Measurements from ENCODE around the gene HEATR5A. TPM values are rescaled to one million over a fixed set of nuclear protein-coding genes. Genes with fewer than 3 reads are reported as not detected.

Gene HEATR5A
- total and polyA plus RNA-seq, 2 donors (not counting 1 experiment from before 2014, with no cell fraction given) = 4.8 to 22.1 TPM

GRCh38 chr14:31405106-31405505 is 15.2 kb downstream of the HEATR5A start:
- peaks cover 34% of the 10 kb centered on the region for H3K79me2 ChIP-seq (ENCODE audit: control insufficient read depth, insufficient read depth, low read length)
- H3K4me1 ChIP-seq (ENCODE audit: control insufficient read depth in 2 of 2, insufficient read depth in 2 of 2, low read length in 2 of 2) = peaks cover 4% of the 10 kb centered on the region in 2 donors
- TF ChIP-seq EZH2 (IDR thresholded peaks at IDR 0.05; ENCODE audit: borderline replicate concordance, insufficient read depth, low read depth, low read length, poor library complexity, severe bottlenecking) (no peak), CTCF (IDR thresholded peaks at IDR 0.05) (no peak)
- no peak overlapping the region for H3K4me3 ChIP-seq (ENCODE audit: control extremely low read depth in 1 of 5, extremely low read depth in 1 of 5, insufficient read depth in 1 of 5, low read depth in 2 of 5, low read length in 4 of 5)
- no peak for ATAC-seq (ENCODE audit: low read depth)
- H3K27me3 ChIP-seq (replicated peaks in 1 of 4; ENCODE audit: control extremely low read depth in 1 of 4, control insufficient read depth in 3 of 4, insufficient read depth in 4 of 4, low read length in 3 of 4) = no peaks in the 10 kb centered on the region
- no peak overlapping the region for H3K9ac ChIP-seq (ENCODE audit: low read length)
- CTCF ChIA-PET = no interaction called here
- no peaks in the 10 kb centered on the region for H4K20me1 ChIP-seq (ENCODE audit: control insufficient read depth, insufficient read depth, low read length, poor library complexity, severe bottlenecking)
- WGBS (ENCODE audit: insufficient coverage) = 93% methylated on average over 7 of the region's 8 CpGs
- H3K27ac Mint-ChIP-seq = no peak overlapping the region
- no peak overlapping the region for H3K27ac ChIP-seq (ENCODE audit: low read length in 2 of 2)
- intact Hi-C loops (cut with micrococcal nuclease) = no loop called here
- no peaks in the 10 kb centered on the region for H3K9me3 ChIP-seq (ENCODE audit: control extremely low read depth in 1 of 3, control insufficient read depth in 2 of 3, insufficient read depth in 1 of 3, low read length in 2 of 3)
- no peak for DNase-seq
- H3K9me3 Mint-ChIP-seq (ENCODE audit: insufficient read depth) = no peaks in the 10 kb centered on the region
- no peak overlapping the region for H3K4me3 Mint-ChIP-seq
- H3K27me3 Mint-ChIP-seq = no peaks in the 10 kb centered on the region
- H3K4me2 ChIP-seq (replicated peaks; ENCODE audit: low read depth, low read length, poor library complexity, severe bottlenecking) = no peak overlapping the region
- H2AFZ ChIP-seq (ENCODE audit: insufficient read depth, low read depth, low read length, poor library complexity, severe bottlenecking) = no peak overlapping the region
- POLR2A ChIA-PET = no interaction called here
- peaks cover 5 to 12% of the 10 kb centered on the region in 2 experiments for H3K36me3 ChIP-seq (replicated peaks in 1 of 2; ENCODE audit: control extremely low read depth in 1 of 2, control insufficient read depth in 1 of 2, extremely low read depth in 1 of 2, insufficient read depth in 2 of 2, low read length in 1 of 2)
- H3K4me1 Mint-ChIP-seq = peaks cover 12% of the 10 kb centered on the region

- H3K79me2 ChIP-seq (ENCODE audit: control insufficient read depth, insufficient read depth, low read length) = peaks cover 26% of the 10 kb centered on the region
- no peak overlapping the region for H3K9ac ChIP-seq (ENCODE audit: low read length)
- no peaks in the 10 kb centered on the region for H3K27me3 Mint-ChIP-seq
- H3K4me3 ChIP-seq (ENCODE audit: control extremely low read depth in 1 of 5, extremely low read depth in 1 of 5, insufficient read depth in 1 of 5, low read depth in 2 of 5, low read length in 4 of 5) = no peak overlapping the region
- CTCF ChIA-PET = no interaction called here
- H3K9me3 Mint-ChIP-seq (ENCODE audit: insufficient read depth) = no peaks in the 10 kb centered on the region
- DNase-seq (no peak), ATAC-seq (ENCODE audit: low read depth) (no peak)
- peaks cover 5 to 12% of the 10 kb centered on the region in 2 experiments for H3K36me3 ChIP-seq (replicated peaks in 1 of 2; ENCODE audit: control extremely low read depth in 1 of 2, control insufficient read depth in 1 of 2, extremely low read depth in 1 of 2, insufficient read depth in 2 of 2, low read length in 1 of 2)
- H3K4me1 Mint-ChIP-seq = peaks cover 3% of the 10 kb centered on the region
- H3K4me3 Mint-ChIP-seq = no peak overlapping the region
- POLR2A ChIA-PET = no interaction called here
- no peaks in the 10 kb centered on the region for H3K27me3 ChIP-seq (replicated peaks in 1 of 4; ENCODE audit: control extremely low read depth in 1 of 4, control insufficient read depth in 3 of 4, insufficient read depth in 4 of 4, low read length in 3 of 4)
- H3K27ac Mint-ChIP-seq = no peak overlapping the region
- no CpG with 5 or more reads among the region's 3 CpGs for WGBS (ENCODE audit: insufficient coverage)
- H3K4me2 ChIP-seq (replicated peaks; ENCODE audit: low read depth, low read length, poor library complexity, severe bottlenecking) = no peak overlapping the region
- H4K20me1 ChIP-seq (ENCODE audit: control insufficient read depth, insufficient read depth, low read length, poor library complexity, severe bottlenecking) = no peaks in the 10 kb centered on the region
- H3K9me3 ChIP-seq (ENCODE audit: control extremely low read depth in 1 of 3, control insufficient read depth in 2 of 3, insufficient read depth in 1 of 3, low read length in 2 of 3) = no peaks in the 10 kb centered on the region
- TF ChIP-seq EZH2 (IDR thresholded peaks at IDR 0.05; ENCODE audit: borderline replicate concordance, insufficient read depth, low read depth, low read length, poor library complexity, severe bottlenecking) (no peak), CTCF (IDR thresholded peaks at IDR 0.05) (no peak)
- H2AFZ ChIP-seq (ENCODE audit: insufficient read depth, low read depth, low read length, poor library complexity, severe bottlenecking) = no peak overlapping the region
- intact Hi-C loops (cut with micrococcal nuclease) = no loop called here
- no peaks in the 10 kb centered on the region for H3K4me1 ChIP-seq (ENCODE audit: control insufficient read depth in 2 of 2, insufficient read depth in 2 of 2, low read length in 2 of 2)
- H3K27ac ChIP-seq (ENCODE audit: low read length in 2 of 2) = no peak overlapping the region
These were observed 16.6 kb downstream of the HEATR5A start for GRCh38 chr14:31403707-31404106.
